ENCODE data around the gene GLI3.

The GLI3 gene

DNA sequence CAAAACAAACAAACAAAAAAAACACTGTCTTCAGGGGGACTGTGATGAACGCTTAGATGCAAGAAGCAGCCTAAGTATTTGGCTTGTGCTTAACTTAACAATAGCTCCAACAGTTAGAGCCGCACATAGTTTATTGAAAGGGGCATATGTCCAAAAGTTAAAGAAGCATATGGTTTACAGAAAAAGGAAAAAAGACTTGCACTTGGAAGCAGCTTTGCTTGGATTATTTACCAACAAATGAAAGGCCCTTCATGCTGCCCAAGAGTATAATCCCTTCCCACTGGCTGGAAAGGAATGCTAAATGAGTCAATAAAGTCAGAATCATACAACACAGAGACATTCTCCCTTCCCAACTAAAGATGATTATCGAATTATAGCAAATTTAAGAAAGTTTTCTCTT lies 77.9 kb downstream of the GLI3 start:
- in situ Hi-C loops (cut with HindIII; ENCODE audit: low pct_ligation_motif_present, low pct_unique_long_range_greater_than_20kb, low sequenced_read_pairs), result no loop called here
- no peak for DNase-seq

DNA sequence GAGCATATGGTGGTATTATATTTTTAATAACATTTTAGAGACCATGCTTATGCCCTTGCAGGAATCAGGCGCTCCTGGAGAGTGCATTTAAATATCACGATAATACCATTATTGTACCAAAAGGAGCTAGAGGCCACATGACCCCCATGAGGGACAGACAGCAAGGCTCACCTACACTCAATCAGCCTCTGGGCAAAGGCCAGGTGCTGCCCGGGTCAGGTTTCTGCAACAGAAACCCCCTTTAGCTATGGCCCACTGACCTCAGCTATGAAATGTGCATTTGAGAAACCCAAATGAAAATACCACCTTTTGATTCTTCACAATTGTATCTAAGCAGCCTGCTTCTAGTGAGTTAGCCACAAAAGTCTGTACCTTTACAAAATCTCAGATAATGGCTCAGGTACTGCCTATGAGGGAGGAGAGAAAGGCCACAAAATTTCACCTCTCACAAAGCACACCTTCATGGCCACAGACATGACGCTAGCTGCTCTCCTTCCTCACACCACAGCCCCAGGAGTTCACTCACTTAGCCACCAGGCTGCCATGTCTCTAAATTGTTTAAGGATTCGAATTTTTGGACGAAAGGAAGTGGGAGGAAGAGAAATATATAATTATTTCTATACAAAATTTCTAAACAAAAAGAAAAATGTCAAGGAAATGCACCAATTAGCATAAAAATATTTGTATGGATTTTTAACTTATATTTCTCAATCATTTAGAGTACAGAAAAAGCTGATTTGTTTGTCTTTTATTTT lies 79.9 kb downstream of the GLI3 start:
- in situ Hi-C loops (cut with HindIII; ENCODE audit: low pct_ligation_motif_present, low pct_unique_long_range_greater_than_20kb, low sequenced_read_pairs), result no loop called here
- no peak for DNase-seq

DNA sequence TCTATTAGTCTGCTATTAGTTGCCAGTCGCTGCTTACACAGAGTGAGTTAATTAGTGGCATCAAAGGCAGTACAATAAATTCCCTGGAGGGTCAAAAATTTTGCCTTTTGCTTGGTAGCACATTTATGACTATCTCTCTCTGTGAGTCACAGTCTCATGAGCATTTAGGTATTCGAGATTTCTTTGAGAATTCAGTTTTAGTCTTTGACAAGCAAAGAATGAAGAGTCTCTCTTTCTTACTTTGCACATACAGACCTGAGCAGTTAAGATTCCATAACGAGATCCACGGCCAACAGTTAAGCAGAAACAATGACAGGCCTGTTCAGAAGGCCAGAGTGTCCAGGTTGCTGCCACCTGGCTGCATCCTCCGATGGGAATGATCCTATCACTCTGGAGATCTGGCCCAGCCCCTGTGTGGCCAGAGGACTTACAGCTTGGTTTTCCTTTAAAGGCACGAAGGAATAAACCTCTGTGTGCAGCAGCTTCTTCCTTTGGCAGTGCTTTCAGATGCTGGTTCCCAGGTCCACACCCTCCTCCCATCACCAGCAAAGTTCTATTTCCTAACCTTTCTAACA lies 80.6 kb downstream of the GLI3 start:
- no peak for DNase-seq
- in situ Hi-C loops (cut with HindIII; ENCODE audit: low pct_ligation_motif_present, low pct_unique_long_range_greater_than_20kb, low sequenced_read_pairs), result no loop called here

GRCh38 chr7:42155584-42156290 lies 81.3 kb downstream of the GLI3 start:
- DNase-seq, result no peak
- in situ Hi-C loops (cut with HindIII; ENCODE audit: low pct_ligation_motif_present, low pct_unique_long_range_greater_than_20kb, low sequenced_read_pairs), result no loop called here

GRCh38 chr7:42154173-42154572 lies 82.8 kb downstream of the GLI3 start:
- no peak for DNase-seq

DNA sequence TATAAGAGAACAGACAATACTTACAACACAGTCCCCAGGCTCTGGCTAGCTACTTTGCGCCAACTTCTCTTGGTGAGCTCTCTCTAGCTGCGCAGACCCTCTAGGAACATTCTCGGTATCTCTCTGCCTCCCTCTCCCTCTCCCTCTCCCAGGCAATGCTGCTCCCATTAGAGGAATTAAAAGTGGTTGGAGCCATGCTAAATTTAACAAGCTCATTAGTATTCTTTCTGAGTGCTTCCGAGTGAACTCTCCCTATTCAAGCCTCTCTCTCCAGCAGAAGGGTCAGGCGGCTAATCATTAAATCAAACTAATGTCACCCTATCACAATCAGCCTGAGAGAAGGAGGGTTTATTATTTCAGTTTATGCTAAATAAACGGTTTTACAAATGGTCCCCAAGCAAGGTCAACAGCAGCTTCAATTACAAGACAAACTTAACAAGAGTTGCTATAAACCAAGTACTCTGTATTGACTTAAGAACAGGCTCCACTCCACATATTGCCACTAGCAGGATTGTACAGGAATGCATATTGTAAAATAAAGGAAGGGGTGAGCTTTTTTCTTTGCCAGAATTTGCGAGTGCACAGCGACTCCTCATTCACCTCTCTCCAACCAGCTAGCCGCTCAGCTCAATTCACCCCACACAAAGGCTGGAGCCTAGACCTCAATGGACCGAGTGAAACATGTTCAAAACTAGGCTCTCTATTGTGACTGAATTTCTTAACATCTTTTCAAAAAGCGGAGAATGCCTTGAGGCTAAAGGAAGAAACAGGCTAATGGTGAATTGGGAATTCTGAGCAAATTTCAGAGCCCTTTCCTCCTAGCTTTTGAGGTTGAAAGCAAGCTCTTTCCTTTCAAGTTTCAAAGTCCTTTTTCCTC lies 84.4 kb downstream of the GLI3 start:
- in situ Hi-C loops (cut with HindIII; ENCODE audit: low pct_ligation_motif_present, low pct_unique_long_range_greater_than_20kb, low sequenced_read_pairs), result no loop called here
- DNase-seq, result no peak

More at GRCh38 chr7:42154173-42154572, 82.8 kb downstream of the GLI3 start:
- in situ Hi-C loops (cut with HindIII; ENCODE audit: low pct_ligation_motif_present, low pct_unique_long_range_greater_than_20kb, low sequenced_read_pairs), result no loop called here

- no peak for DNase-seq
- in situ Hi-C loops (cut with HindIII; ENCODE audit: low pct_ligation_motif_present, low pct_unique_long_range_greater_than_20kb, low sequenced_read_pairs), result no loop called here
Observed at GRCh38 chr7:42151309-42151708, 85.7 kb downstream of the GLI3 start.

- in situ Hi-C loops (cut with HindIII; ENCODE audit: low pct_ligation_motif_present, low pct_unique_long_range_greater_than_20kb, low sequenced_read_pairs), result no loop called here
- no peak for DNase-seq
Observed at GRCh38 chr7:42145539-42145938, 91.5 kb downstream of the GLI3 start.

DNA sequence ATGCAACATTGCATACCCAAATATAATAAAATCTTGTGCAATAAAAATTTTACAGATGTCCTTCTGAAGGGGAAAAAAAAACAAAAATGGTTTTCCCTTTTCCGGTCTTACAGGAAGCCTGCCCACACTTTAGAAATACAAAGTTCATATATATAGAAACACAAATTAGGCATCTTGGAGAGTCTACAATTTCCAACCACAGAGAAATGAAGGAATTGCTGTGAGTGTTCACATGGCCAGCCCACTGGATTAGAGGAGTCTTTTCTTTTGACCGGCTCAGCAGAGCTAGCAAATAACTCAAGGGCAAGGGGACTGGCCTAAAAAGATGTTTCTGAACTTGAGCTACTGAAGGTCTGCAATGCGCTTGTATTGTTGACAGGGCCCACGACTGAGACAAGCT lies 92.4 kb downstream of the GLI3 start:
- no peak for DNase-seq
- in situ Hi-C loops (cut with HindIII; ENCODE audit: low pct_ligation_motif_present, low pct_unique_long_range_greater_than_20kb, low sequenced_read_pairs), result no loop called here

- in situ Hi-C loops (cut with HindIII; ENCODE audit: low pct_ligation_motif_present, low pct_unique_long_range_greater_than_20kb, low sequenced_read_pairs), result no loop called here
- DNase-seq, result no peak
Observed at GRCh38 chr7:42143711-42144600, 93.1 kb downstream of the GLI3 start.

GRCh38 chr7:42142089-42142488 lies 94.9 kb downstream of the GLI3 start:
- no peak for DNase-seq
- in situ Hi-C loops (cut with HindIII; ENCODE audit: low pct_ligation_motif_present, low pct_unique_long_range_greater_than_20kb, low sequenced_read_pairs), result no loop called here

GRCh38 chr7:42139751-42140150 lies 97.3 kb downstream of the GLI3 start:
- DNase-seq, result no peak
- in situ Hi-C loops (cut with HindIII; ENCODE audit: low pct_ligation_motif_present, low pct_unique_long_range_greater_than_20kb, low sequenced_read_pairs), result no loop called here

DNA sequence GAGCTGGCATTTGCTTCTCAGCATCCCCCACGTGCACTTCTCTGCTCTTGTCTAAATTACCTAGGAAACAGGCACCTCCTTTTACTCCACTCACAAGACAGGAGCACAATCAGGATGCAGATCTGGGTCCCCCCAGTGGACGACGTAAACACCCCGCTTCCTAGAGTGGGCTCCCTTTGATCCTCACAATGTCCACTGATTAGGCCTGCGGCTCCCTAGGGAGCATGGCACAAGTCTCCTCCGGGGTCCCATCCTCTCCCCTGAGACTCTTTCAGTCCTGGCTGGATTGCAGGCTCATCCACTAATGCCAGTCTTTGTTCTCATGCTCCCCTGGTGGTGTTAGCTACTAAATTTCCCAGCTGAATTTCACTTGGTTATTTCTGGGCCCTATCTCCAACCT lies 98.3 kb downstream of the GLI3 start:
- in situ Hi-C loops (cut with HindIII; ENCODE audit: low pct_ligation_motif_present, low pct_unique_long_range_greater_than_20kb, low sequenced_read_pairs), result no loop called here
- DNase-seq, result no peak

DNA sequence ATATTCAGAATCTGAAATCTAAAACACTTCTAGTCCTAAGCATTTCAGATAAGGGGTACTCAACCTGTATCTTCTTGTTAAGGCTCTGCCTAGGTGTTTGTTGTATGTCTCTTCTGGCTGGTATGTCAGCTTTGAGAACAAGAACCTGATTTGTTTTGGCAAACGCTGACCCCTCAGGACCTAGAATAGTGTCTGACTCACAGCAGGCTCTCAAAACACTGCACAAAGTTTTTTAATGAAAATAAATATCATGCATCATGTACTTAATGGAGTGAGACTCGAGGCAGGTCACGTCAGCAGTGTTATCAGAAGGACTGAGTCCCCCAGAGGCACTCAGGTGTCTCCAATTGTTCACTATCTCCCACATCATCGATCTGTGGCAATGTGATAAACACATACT lies 99.1 kb downstream of the GLI3 start:
- no peak for DNase-seq
- in situ Hi-C loops (cut with HindIII; ENCODE audit: low pct_ligation_motif_present, low pct_unique_long_range_greater_than_20kb, low sequenced_read_pairs), result no loop called here

DNA sequence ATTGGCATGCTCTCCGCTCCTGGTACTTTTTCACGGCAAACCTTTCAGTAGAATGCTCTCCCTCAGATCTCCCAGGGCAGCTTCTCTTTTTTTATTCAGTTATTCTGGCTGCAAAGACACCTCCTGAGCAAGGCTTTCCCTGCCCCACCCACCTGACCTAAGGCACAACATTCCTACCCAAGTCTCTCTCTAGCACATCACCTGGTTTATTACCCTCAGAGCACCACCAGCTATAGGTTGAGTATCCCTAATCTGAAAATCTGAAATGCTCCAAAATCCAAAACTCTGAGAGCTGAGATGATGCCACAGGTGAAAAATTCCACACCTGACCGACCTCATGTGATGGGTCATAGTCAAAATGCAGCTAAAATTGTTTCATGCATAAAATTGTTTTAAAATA lies 99.6 kb downstream of the GLI3 start:
- no peak for DNase-seq
- in situ Hi-C loops (cut with HindIII; ENCODE audit: low pct_ligation_motif_present, low pct_unique_long_range_greater_than_20kb, low sequenced_read_pairs), result no loop called here

DNA sequence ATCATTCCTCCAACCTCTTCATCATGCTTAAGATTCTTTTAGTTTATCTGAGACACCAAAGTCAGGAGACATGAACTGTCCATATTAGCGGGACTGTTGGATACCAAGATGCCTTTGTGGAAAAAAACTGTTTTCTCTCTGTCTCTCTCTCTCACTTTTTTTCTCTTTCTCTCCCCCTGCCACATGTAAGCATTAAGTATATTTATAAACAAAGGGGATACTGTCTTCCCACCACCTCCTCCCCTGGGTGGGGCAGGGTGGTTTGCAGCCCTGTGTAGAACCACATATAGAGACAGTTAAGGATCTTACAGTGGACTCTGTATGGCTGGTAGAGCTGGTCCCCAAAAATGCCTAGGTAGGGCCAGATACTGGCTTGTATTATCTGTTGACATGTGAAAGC lies 101.3 kb downstream of the GLI3 start:
- in situ Hi-C loops (cut with HindIII; ENCODE audit: low pct_ligation_motif_present, low pct_unique_long_range_greater_than_20kb, low sequenced_read_pairs), result no loop called here
- no peak for DNase-seq

DNA sequence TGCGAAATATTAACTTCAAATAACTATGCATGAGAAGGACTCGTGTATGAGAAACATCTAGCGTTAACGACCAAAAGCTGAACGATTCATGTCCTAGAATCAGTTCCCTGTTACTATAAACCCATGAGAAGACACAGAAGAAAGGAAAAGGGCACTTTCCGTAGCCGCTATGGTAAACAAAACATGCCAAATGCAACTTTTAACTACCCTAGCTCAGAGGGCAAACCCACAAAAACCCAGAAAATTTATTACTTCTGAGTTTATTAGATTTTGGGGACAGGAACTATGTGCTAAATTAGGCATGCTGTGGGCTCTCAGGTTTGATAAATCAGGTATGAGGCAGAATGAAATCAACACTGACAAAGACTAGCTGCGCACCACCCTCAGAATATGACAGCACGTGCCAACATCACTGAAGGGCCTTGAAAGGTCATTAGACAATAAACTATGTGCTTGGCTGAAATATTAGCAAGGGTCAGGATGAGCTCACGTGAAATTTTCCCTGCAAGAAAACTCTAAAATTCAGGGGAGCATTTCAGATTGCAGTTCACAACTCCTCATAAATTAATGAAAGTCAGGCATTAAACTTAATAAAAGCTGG lies 102.6 kb downstream of the GLI3 start:
- no peak for DNase-seq
- in situ Hi-C loops (cut with HindIII; ENCODE audit: low pct_ligation_motif_present, low pct_unique_long_range_greater_than_20kb, low sequenced_read_pairs), result no loop called here

DNA sequence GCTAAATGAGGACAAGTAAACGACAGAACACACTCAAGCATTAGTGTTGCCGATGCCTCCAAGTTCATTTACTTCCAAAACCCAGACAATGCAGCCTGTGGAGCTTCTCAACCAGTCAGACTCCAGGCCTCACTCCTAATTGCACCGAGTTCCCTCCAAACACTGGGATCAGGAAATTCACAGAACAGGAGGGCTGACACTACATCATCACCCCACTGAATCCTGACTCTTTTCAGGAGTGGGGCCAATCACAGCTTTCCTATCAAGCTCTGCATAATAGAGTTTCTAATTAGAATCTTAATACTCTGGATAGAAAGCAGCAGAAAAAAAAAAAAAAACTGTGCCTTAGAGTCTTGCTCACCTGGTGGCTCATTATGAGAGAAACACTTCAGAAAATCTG lies 103.7 kb downstream of the GLI3 start:
- in situ Hi-C loops (cut with HindIII; ENCODE audit: low pct_ligation_motif_present, low pct_unique_long_range_greater_than_20kb, low sequenced_read_pairs), result no loop called here
- DNase-seq, result no peak
